ENCODE data around the gene MYOCOS.

MYOCOS gene

GRCh38 chr1:171664976-171665375 lies 42.9 kb downstream of the MYOCOS start:
- Histone ChIP-seq H3K27me3 (ENCODE audit: insufficient read depth, poor library complexity, severe bottlenecking) (no peaks in the 10 kb centered on the region), H3K9me3 (ENCODE audit: severe bottlenecking) (no peaks in the 10 kb centered on the region), H3K27ac (ENCODE audit: poor library complexity, severe bottlenecking) (no peak overlapping the region), H3K4me1 (ENCODE audit: insufficient read depth, poor library complexity, severe bottlenecking) (no peaks in the 10 kb centered on the region), H3K36me3 (ENCODE audit: low read depth) (no peaks in the 10 kb centered on the region), H3K4me3 (ENCODE audit: severe bottlenecking) (no peak overlapping the region)
- no peak for ATAC-seq (ENCODE audit: low read depth)
- DNase-seq (ENCODE audit: low spot score): no peak
- no peak for TF ChIP-seq CTCF (IDR thresholded peaks at IDR 0.05; ENCODE audit: poor library complexity, severe bottlenecking)

GRCh38 chr1:171666114-171666769 lies 44.2 kb downstream of the MYOCOS start:
- no peaks in the 10 kb centered on the region for H3K4me1 ChIP-seq (ENCODE audit: insufficient read depth, poor library complexity, severe bottlenecking)
- H3K27me3 ChIP-seq (ENCODE audit: insufficient read depth, poor library complexity, severe bottlenecking): no peaks in the 10 kb centered on the region
- no peaks in the 10 kb centered on the region for H3K9me3 ChIP-seq (ENCODE audit: severe bottlenecking)
- H3K27ac ChIP-seq (ENCODE audit: poor library complexity, severe bottlenecking): no peak overlapping the region
- TF ChIP-seq CTCF (IDR thresholded peaks at IDR 0.05; ENCODE audit: poor library complexity, severe bottlenecking): no peak
- ATAC-seq (ENCODE audit: low read depth): no peak
- no peaks in the 10 kb centered on the region for H3K36me3 ChIP-seq (ENCODE audit: low read depth)
- H3K4me3 ChIP-seq (ENCODE audit: severe bottlenecking): no peak overlapping the region
- no peak for DNase-seq (ENCODE audit: low spot score)

- Histone ChIP-seq H3K36me3 (ENCODE audit: low read depth) (no peaks in the 10 kb centered on the region), H3K9me3 (ENCODE audit: severe bottlenecking) (no peaks in the 10 kb centered on the region), H3K27me3 (ENCODE audit: insufficient read depth, poor library complexity, severe bottlenecking) (no peaks in the 10 kb centered on the region), H3K27ac (ENCODE audit: poor library complexity, severe bottlenecking) (no peak overlapping the region), H3K4me1 (ENCODE audit: insufficient read depth, poor library complexity, severe bottlenecking) (no peaks in the 10 kb centered on the region), H3K4me3 (ENCODE audit: severe bottlenecking) (no peak overlapping the region)
- no peak for TF ChIP-seq CTCF (IDR thresholded peaks at IDR 0.05; ENCODE audit: poor library complexity, severe bottlenecking)
- DNase-seq (ENCODE audit: low spot score): no peak
- no peak for ATAC-seq (ENCODE audit: low read depth)
Measured at GRCh38 chr1:171668372-171668771, 46.3 kb downstream of the MYOCOS start.

- no peaks in the 10 kb centered on the region for H3K4me1 ChIP-seq (ENCODE audit: insufficient read depth, poor library complexity, severe bottlenecking)
- no peaks in the 10 kb centered on the region for H3K9me3 ChIP-seq (ENCODE audit: severe bottlenecking)
- ATAC-seq (ENCODE audit: low read depth) (no peak), DNase-seq (ENCODE audit: low spot score) (no peak)
- H3K27me3 ChIP-seq (ENCODE audit: insufficient read depth, poor library complexity, severe bottlenecking): no peaks in the 10 kb centered on the region
- H3K36me3 ChIP-seq (ENCODE audit: low read depth): no peaks in the 10 kb centered on the region
- H3K4me3 ChIP-seq (ENCODE audit: severe bottlenecking): no peak overlapping the region
- no peak for TF ChIP-seq CTCF (IDR thresholded peaks at IDR 0.05; ENCODE audit: poor library complexity, severe bottlenecking)
- H3K27ac ChIP-seq (ENCODE audit: poor library complexity, severe bottlenecking): no peak overlapping the region
Measured at GRCh38 chr1:171670739-171671138, 48.7 kb downstream of the MYOCOS start.
